ENCODE measurements around the gene MFSD6. TPM values are rescaled to one million over a fixed set of nuclear protein-coding genes. Genes with fewer than 3 reads are reported as not detected.

MFSD6 gene
- total RNA-seq, 1 donor from 2014 or later: 1.5 TPM

DNA sequence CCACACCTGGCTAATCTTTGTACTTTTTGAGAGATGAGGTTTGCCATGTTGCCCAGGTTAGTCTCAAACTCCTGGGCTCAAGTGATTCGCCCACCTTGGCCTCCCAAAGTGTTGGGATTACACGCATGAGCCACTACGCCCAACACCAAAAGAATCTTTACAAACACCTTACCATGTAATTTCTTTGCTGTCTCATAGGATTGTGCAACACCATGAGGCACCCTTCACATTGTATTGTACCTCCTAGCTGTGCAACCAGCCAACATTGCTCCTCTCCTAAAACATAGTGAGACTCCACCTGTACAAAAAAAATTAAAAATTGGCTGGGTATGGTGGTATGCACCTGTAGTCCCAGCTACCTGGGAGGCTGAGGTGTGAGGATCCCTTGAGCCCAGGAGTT is 3.1 kb upstream of the MFSD6 start:
- Mint-ChIP-seq H3K4me1 (peaks cover 6% of the 10 kb centered on the region), H3K4me3 (no peak overlapping the region)
- TF ChIP-seq, protein P1, sequence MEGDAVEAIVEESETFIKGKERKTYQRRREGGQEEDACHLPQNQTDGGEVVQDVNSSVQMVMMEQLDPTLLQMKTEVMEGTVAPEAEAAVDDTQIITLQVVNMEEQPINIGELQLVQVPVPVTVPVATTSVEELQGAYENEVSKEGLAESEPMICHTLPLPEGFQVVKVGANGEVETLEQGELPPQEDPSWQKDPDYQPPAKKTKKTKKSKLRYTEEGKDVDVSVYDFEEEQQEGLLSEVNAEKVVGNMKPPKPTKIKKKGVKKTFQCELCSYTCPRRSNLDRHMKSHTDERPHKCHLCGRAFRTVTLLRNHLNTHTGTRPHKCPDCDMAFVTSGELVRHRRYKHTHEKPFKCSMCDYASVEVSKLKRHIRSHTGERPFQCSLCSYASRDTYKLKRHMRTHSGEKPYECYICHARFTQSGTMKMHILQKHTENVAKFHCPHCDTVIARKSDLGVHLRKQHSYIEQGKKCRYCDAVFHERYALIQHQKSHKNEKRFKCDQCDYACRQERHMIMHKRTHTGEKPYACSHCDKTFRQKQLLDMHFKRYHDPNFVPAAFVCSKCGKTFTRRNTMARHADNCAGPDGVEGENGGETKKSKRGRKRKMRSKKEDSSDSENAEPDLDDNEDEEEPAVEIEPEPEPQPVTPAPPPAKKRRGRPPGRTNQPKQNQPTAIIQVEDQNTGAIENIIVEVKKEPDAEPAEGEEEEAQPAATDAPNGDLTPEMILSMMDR (conservative IDR thresholded peaks at IDR 0.05): no peak

GRCh38 chr2:190405995-190406394 is 2.2 kb upstream of the MFSD6 start:
- H3K4me1 Mint-ChIP-seq: peaks cover 6% of the 10 kb centered on the region
- peaks cover 22% of the 10 kb centered on the region for H3K27me3 Mint-ChIP-seq (ENCODE audit: low read depth)
- no peak overlapping the region for H3K4me3 Mint-ChIP-seq
- H3K27ac Mint-ChIP-seq (ENCODE audit: unreplicated experiment): no peak overlapping the region
- H3K9me3 Mint-ChIP-seq: no peaks in the 10 kb centered on the region
- DNase-seq (ENCODE audit: low read depth, low spot score): no peak
- TF ChIP-seq, protein P1 (conservative IDR thresholded peaks at IDR 0.05): no peak
- H3K36me3 Mint-ChIP-seq (ENCODE audit: low read depth): no peaks in the 10 kb centered on the region

More for the DNA sequence above, 3.1 kb upstream of the MFSD6 start:
- Mint-ChIP-seq H3K9me3 (no peaks in the 10 kb centered on the region), H3K27ac (ENCODE audit: unreplicated experiment) (no peak overlapping the region), H3K36me3 (ENCODE audit: low read depth) (no peaks in the 10 kb centered on the region), H3K27me3 (ENCODE audit: low read depth) (peaks cover 16% of the 10 kb centered on the region)
- DNase-seq (ENCODE audit: low read depth, low spot score): no peak

- Mint-ChIP-seq H3K4me1 (peaks cover 6% of the 10 kb centered on the region), H3K9me3 (no peaks in the 10 kb centered on the region), H3K27me3 (ENCODE audit: low read depth) (peaks cover 30% of the 10 kb centered on the region), H3K27ac (ENCODE audit: unreplicated experiment) (no peak overlapping the region), H3K4me3 (no peak overlapping the region), H3K36me3 (ENCODE audit: low read depth) (no peaks in the 10 kb centered on the region)
- TF ChIP-seq, protein P1 (conservative IDR thresholded peaks at IDR 0.05): no peak
- DNase-seq (ENCODE audit: low read depth, low spot score): no peak
These were observed 1.4 kb upstream of the MFSD6 start for GRCh38 chr2:190406805-190407204.

GRCh38 chr2:190407246-190407661 is 901 bp upstream of the MFSD6 start:
- Mint-ChIP-seq H3K36me3 (ENCODE audit: low read depth) (no peaks in the 10 kb centered on the region), H3K4me3 (peak overlapping the region; percentile 85), H3K9me3 (no peaks in the 10 kb centered on the region), H3K27ac (ENCODE audit: unreplicated experiment) (no peak overlapping the region), H3K4me1 (peaks cover 6% of the 10 kb centered on the region), H3K27me3 (ENCODE audit: low read depth) (peaks cover 35% of the 10 kb centered on the region)
- no peak for DNase-seq (ENCODE audit: low read depth, low spot score)
- TF ChIP-seq, protein P1 (conservative IDR thresholded peaks at IDR 0.05): no peak

DNA sequence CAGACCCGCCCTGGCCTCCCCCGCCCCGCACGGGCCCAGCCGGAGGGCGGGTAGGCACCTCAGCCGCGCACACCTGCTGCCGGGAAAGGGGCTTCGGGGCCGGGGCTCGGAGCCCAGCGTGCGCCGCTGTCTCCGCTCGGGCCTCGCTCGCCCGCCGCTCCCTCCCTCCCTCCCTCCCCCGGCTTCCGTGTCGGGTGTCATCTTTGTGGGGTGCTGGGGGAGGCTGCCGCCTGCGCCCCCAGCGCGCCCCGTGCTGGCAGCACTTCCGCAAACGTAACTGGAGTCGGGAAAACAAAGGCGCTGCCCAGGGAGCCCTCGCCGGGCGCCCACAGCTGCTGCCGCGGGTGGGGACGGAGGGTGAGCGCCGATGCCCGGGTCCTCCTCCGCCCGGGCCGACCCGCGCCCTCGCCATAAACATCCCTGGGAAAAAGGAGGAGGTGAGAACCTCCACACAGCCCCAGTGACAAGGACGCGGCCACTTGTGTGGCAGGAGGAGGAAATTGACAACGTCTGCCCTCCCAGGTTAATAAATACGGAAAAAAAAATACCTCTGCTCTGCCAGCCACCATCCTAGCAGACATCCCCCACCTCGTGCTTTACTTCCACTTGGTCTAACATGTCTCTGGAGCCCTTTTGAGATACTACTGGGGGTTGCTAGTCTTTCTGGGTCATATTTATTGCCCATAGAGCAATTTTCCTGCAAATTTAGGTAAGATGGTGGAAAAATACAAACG is 550 bp downstream of the MFSD6 start:
- H3K27ac Mint-ChIP-seq (ENCODE audit: unreplicated experiment): no peak overlapping the region
- H3K27me3 Mint-ChIP-seq (ENCODE audit: low read depth): peaks cover 44% of the 10 kb centered on the region
- DNase-seq (ENCODE audit: low read depth, low spot score): peak; percentile 6
- H3K36me3 Mint-ChIP-seq (ENCODE audit: low read depth): no peaks in the 10 kb centered on the region
- TF ChIP-seq, protein P1 (conservative IDR thresholded peaks at IDR 0.05): no peak
- no peaks in the 10 kb centered on the region for H3K9me3 Mint-ChIP-seq
- H3K4me3 Mint-ChIP-seq: peak overlapping the region; percentile 86
- H3K4me1 Mint-ChIP-seq: peaks cover 6% of the 10 kb centered on the region
